H1 (cell line): ENCODE measurements around the gene BRD9. TPM values are rescaled to one million over a fixed set of nuclear protein-coding genes. Genes with fewer than 3 reads are reported as not detected.

Source experiments
- CTCF ChIA-PET: fragments of 300-600 bp; sonication (Branson Sonifier 250); formaldehyde crosslinking; loops from one replicate; lab custom pipeline; 2021; ENCODE audit not compliant: partially characterized antibody; lab: Charles Lee
- POLR2A ChIA-PET: fragments of 300-600 bp; sonication (Branson Sonifier 250); formaldehyde crosslinking; loops from one replicate; lab custom pipeline; 2021; ENCODE audit warnings: inconsistent platforms; ENCODE audit not compliant: partially characterized antibody; lab: Charles Lee
- DNase-seq, 2 experiments: peaks; one replicate each; pipeline versions ENCODE4 v3.0.0 to v3.0.0-alpha.2; 2010 to 2022; ENCODE audit warnings: low spot score in 2 of 2, low read depth in 1 of 2, mixed read lengths in 1 of 2
- FAIRE-seq: peaks from 2 replicates; lab custom pipeline; 2011; peaks lifted over from hg19 to GRCh38; lab: Jason Lieb, UNC
- H2AFZ ChIP-seq: 2 replicates; pipeline ENCODE4 v1.8.1; 2012; ENCODE audit warnings: low read length, inconsistent platforms
- H2AK5ac ChIP-seq: 2 replicates; pipeline ENCODE4 v1.6.1; 2013; ENCODE audit warnings: low read depth, low read length
- H2BK120ac ChIP-seq: replicated peaks from 2 replicates; pipeline ENCODE3; 2013; ENCODE audit warnings: low read depth, low read length, inconsistent platforms
- H2BK12ac ChIP-seq: 2 replicates; pipeline ENCODE4 v1.6.1; 2013; ENCODE audit warnings: low read depth, low read length
- H2BK15ac ChIP-seq: 2 replicates; pipeline ENCODE4 v1.6.1; 2013; ENCODE audit warnings: low read length
- H2BK20ac ChIP-seq: 2 replicates; pipeline ENCODE4 v1.6.1; 2013; ENCODE audit warnings: low read length
- H2BK5ac ChIP-seq: 2 replicates; pipeline ENCODE4 v1.6.1; 2013; ENCODE audit warnings: low read depth, low read length
- H3K14ac ChIP-seq: 2 replicates; pipeline ENCODE4 v1.6.1; 2013; ENCODE audit warnings: inconsistent platforms; ENCODE audit not compliant: insufficient read length
- H3K18ac ChIP-seq: 2 replicates; pipeline ENCODE4 v1.6.1; 2013; ENCODE audit warnings: low read length; ENCODE audit errors: extremely low read depth
- H3K23ac ChIP-seq: 2 replicates; pipeline ENCODE4 v1.6.1; 2013; ENCODE audit warnings: inconsistent platforms; ENCODE audit not compliant: insufficient read length
- H3K23me2 ChIP-seq: 2 replicates; pipeline ENCODE4 v1.6.1; 2013; ENCODE audit warnings: low read depth, low read length
- H3K27ac ChIP-seq: 2 replicates; pipeline ENCODE4 v1.6.1; 2011; ENCODE audit warnings: low read depth, low read length, inconsistent platforms
- H3K27me3 ChIP-seq, 4 experiments: replicated peaks in 1 of 4; 1 replicate in 1 of 4; 2 replicates in 3 of 4; pipeline versions ENCODE4 v1.6.1 to v1.8.1; 2011 to 2013; ENCODE audit warnings: low read length in 3 of 4, mild to moderate bottlenecking in 3 of 4, inconsistent platforms in 2 of 4, mixed read lengths in 2 of 4, moderate library complexity in 1 of 4; ENCODE audit not compliant: control insufficient read depth in 3 of 4, insufficient read depth in 3 of 4; ENCODE audit errors: extremely low read depth in 1 of 4
- H3K36me3 ChIP-seq, 4 experiments: 2 replicates each; pipeline versions ENCODE4 v1.6.1 to v1.8.1; 2011 to 2013; ENCODE audit warnings: mild to moderate bottlenecking in 4 of 4, low read length in 3 of 4, moderate library complexity in 2 of 4, control low read depth in 1 of 4, inconsistent platforms in 1 of 4; ENCODE audit not compliant: insufficient read depth in 4 of 4, control insufficient read depth in 2 of 4
- H3K4ac ChIP-seq: replicated peaks from 2 replicates; pipeline ENCODE3; 2013; ENCODE audit warnings: low read length, low read depth, mixed read lengths, inconsistent platforms; ENCODE audit not compliant: insufficient read length
- H3K4me1 ChIP-seq, 4 experiments: replicated peaks in 1 of 4; 1 replicate in 1 of 4; 2 replicates in 3 of 4; pipeline versions ENCODE4 v1.6.1 to v1.8.1; 2011 to 2013; ENCODE audit warnings: low read length in 3 of 4, inconsistent platforms in 2 of 4, mixed read lengths in 1 of 4; ENCODE audit not compliant: insufficient read depth in 4 of 4, control insufficient read depth in 3 of 4
- H3K4me2 ChIP-seq, 2 experiments: 2 replicates each; pipeline versions ENCODE4 v1.6.1 to v1.8.1; 2011 to 2013; ENCODE audit warnings: low read depth in 2 of 2, low read length in 2 of 2, control low read depth in 1 of 2, inconsistent platforms in 1 of 2, mild to moderate bottlenecking in 1 of 2; ENCODE audit not compliant: insufficient read depth in 1 of 2
- H3K4me3 ChIP-seq, 4 experiments: fragments of 200-600, 300-600 bp in 1 of 4; sonication (generic), shearing (Covaris generic), sonication (Bioruptor Twin) in 1 of 4; 2 replicates each; pipeline versions ENCODE4 v1.5.1 to v1.8.1; 2011 to 2016; ENCODE audit warnings: low read length in 4 of 4, low read depth in 3 of 4, control low read depth in 2 of 4, inconsistent platforms in 2 of 4, mild to moderate bottlenecking in 2 of 4, mixed read lengths in 1 of 4, moderate library complexity in 1 of 4; ENCODE audit not compliant: insufficient read depth in 2 of 4; ENCODE audit errors: extremely low read depth in 1 of 4
- H3K56ac ChIP-seq: replicated peaks from 2 replicates; pipeline ENCODE3; 2013; ENCODE audit warnings: low read depth, mild to moderate bottlenecking, mixed read lengths, low read length, inconsistent platforms; ENCODE audit not compliant: insufficient read length
- H3K79me1 ChIP-seq: 2 replicates; pipeline ENCODE4 v1.6.1; 2013; ENCODE audit warnings: low read depth, low read length, control low read depth
- H3K79me2 ChIP-seq, 2 experiments: 2 replicates each; pipeline versions ENCODE4 v1.6.1 to v1.8.1; 2012 to 2013; ENCODE audit warnings: low read length in 2 of 2, mild to moderate bottlenecking in 2 of 2, inconsistent platforms in 1 of 2; ENCODE audit not compliant: insufficient read depth in 2 of 2, control insufficient read depth in 1 of 2
- H3K9ac ChIP-seq, 4 experiments: replicated peaks in 1 of 4; 1 replicate in 1 of 4; 2 replicates in 3 of 4; pipeline versions ENCODE4 v1.6.1 to v1.8.1; 2011 to 2013; ENCODE audit warnings: low read depth in 3 of 4, low read length in 3 of 4, control low read depth in 2 of 4, mild to moderate bottlenecking in 2 of 4, moderate library complexity in 2 of 4, inconsistent platforms in 1 of 4; ENCODE audit errors: extremely low read depth in 1 of 4
- H3K9me3 ChIP-seq, 2 experiments: 2 replicates each; pipeline versions ENCODE4 v1.6.1 to v1.8.1; 2012 to 2013; ENCODE audit warnings: mild to moderate bottlenecking in 2 of 2, moderate library complexity in 2 of 2, control low read depth in 1 of 2, inconsistent platforms in 1 of 2, low read depth in 1 of 2, low read length in 1 of 2, mixed read lengths in 1 of 2; ENCODE audit not compliant: insufficient read depth in 2 of 2
- H4K20me1 ChIP-seq, 2 experiments: replicated peaks in 1 of 2; 2 replicates each; pipeline versions ENCODE3 to v1.8.1; 2011 to 2013; ENCODE audit warnings: inconsistent platforms in 2 of 2, low read length in 2 of 2, mild to moderate bottlenecking in 1 of 2; ENCODE audit not compliant: insufficient read depth in 2 of 2, control insufficient read depth in 1 of 2
- H4K5ac ChIP-seq: 2 replicates; pipeline ENCODE4 v1.6.1; 2013; ENCODE audit warnings: low read length, low read depth, mixed read lengths, inconsistent platforms; ENCODE audit not compliant: insufficient read length
- H4K8ac ChIP-seq: 2 replicates; pipeline ENCODE4 v1.8.0; 2013; ENCODE audit warnings: mild to moderate bottlenecking, moderate library complexity, low read length, inconsistent platforms; ENCODE audit not compliant: insufficient read depth; ENCODE audit errors: extremely low read depth
- H4K91ac ChIP-seq: replicated peaks from 2 replicates; pipeline ENCODE3; 2013; ENCODE audit warnings: low read length, mixed read lengths, inconsistent platforms; ENCODE audit not compliant: insufficient read length
- CBX5 ChIP-seq: fragments of 300-800, 300-1000 bp; sonication (generic); IDR thresholded peaks from 2 replicates; pipeline ENCODE4 v1.7.1; 2016; ENCODE audit warnings: antibody characterized with exemption, low read length, low read depth
- JUND ChIP-seq: IDR thresholded peaks from 2 replicates; pipeline ENCODE4 v1.6.1; 2011; ENCODE audit warnings: mild to moderate bottlenecking, improper control_type of control experiment, low read length
- KDM1A ChIP-seq: fragments of 200-600, 300-600 bp; sonication (generic); IDR thresholded peaks from 2 replicates; pipeline ENCODE4 v1.7.1; 2016; ENCODE audit warnings: mild to moderate bottlenecking, low read length, borderline replicate concordance
- MAX ChIP-seq: IDR thresholded peaks from 2 replicates; pipeline ENCODE4 v1.6.1; 2012; ENCODE audit warnings: inconsistent platforms
- NRF1 ChIP-seq: IDR thresholded peaks from 2 replicates; pipeline ENCODE4 v1.6.1; 2011; ENCODE audit warnings: mild to moderate bottlenecking, low read depth, low read length, improper control_type of control experiment
- PHF8 ChIP-seq: fragments of 200-600 bp; sonication (generic); conservative IDR thresholded peaks from 2 replicates; pipeline ENCODE4 v1.7.1; 2012; ENCODE audit warnings: low read depth, mild to moderate bottlenecking, inconsistent platforms, low read length, moderate library complexity
- SP4 ChIP-seq: IDR thresholded peaks from 2 replicates; pipeline ENCODE4 v1.6.1; 2012; ENCODE audit warnings: low read length, inconsistent platforms
- TBP ChIP-seq: IDR thresholded peaks from 2 replicates; pipeline ENCODE4 v1.6.1; 2011; ENCODE audit warnings: low read depth, low read length, improper control_type of control experiment
- WGBS, 2 experiments: shearing (Covaris generic) in 1 of 2; methylation state at CpG; one replicate each; pipeline versions ENCODE4 v1.1.6 to v1.1.7; 2013 to 2015; ENCODE audit warnings: low lambda C conversion rate in 2 of 2, mixed read lengths in 2 of 2, inconsistent platforms in 1 of 2, low coverage in 1 of 2, missing lambda C conversion rate in 1 of 2; ENCODE audit not compliant: insufficient replicate concordance in 2 of 2, insufficient coverage in 1 of 2, insufficient read length in 1 of 2; ENCODE audit errors: extremely low coverage in 1 of 2, missing lambda C conversion rate in 1 of 2; 5-methylcytosine and 5-hydroxymethylcytosine counted together
- polyA plus RNA-seq, 7 experiments: library from polyadenylated mRNA; depleted of rRNA in 3 of 7; stranded (reverse) in 5 of 7; unstranded in 2 of 7; fragments of >200 nt in 5 of 7; fragments of 200-250 nt in 2 of 7; gene quantifications; 1 replicate in 5 of 7; 2 replicates in 1 of 7; 4 replicates in 1 of 7; pipeline versions ENCODE4 v1.2.1 to v1.2.3, GENCODE V29; 2011 to 2013; ENCODE audit warnings: missing spikeins in 2 of 7, mixed read lengths in 2 of 7
- total RNA-seq: library from RNA; stranded (reverse); fragmentation: NEBNext Ultra II Directional; extraction: Animal tissue kit (Norgen Biotek cat#: 25700); gene quantifications from 2 replicates; pipeline ENCODE4 v1.2.1, GENCODE V29; 2021
- TF ChIP-seq, protein P1 (sequence below), 3 experiments: IDR thresholded peaks; 1 replicate in 2 of 3; 2 replicates in 1 of 3; pipeline versions ENCODE4 v1.5.1 to v1.6.1; 2011; ENCODE audit warnings: low read length in 3 of 3, mild to moderate bottlenecking in 3 of 3, inconsistent platforms in 2 of 3, low read depth in 1 of 3, moderate library complexity in 1 of 3; ENCODE audit not compliant: insufficient read depth in 1 of 3; ENCODE audit errors: control extremely low read depth in 1 of 3

Gene BRD9
- total and polyA plus RNA-seq, 2 of the 8 experiments (the other 6 are each of a cell fraction or from before 2014, with no cell fraction given), result 9.3 to 49.4 TPM

DNA sequence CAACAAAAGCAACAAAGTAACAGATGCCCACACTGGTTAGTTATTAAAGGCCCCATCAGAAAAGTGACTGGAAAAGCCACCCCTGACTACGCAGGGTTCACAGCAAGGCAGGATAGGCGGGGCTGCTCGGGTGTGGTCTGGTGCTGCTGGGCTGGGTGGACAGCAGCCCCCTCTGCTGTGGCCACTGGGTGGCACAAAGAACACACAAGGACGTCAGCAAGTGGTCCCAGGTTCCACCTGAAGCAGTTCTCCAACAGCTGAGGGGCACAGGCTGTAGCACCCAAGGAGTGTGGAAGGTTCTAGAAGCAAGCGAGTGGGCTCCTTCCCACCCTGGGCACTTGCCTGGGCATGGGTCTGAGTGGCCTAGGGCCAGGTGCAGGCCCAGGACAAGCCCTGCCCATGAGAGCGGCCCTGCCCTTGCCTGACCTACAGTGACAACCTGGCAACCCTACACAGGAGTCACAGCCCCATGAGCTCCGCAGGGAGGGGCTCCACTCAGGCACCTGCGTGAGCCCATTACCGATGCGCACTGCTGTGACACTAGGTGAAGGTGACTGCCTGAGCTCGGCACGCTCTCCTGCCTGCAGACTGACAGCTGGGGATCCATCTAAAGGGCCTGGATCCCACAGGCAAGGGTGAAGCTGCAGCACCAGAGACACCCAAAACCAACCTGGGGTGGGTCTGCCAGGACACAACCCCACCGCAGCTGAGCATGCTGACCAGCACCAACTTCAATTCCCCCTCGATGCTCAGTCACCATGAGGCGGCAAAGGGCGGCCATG is 8.1 kb downstream of the BRD9 start:
- no peak overlapping the region for H3K9ac ChIP-seq
- H2AK5ac ChIP-seq, result no peak overlapping the region
- H4K20me1 ChIP-seq, result peaks cover 24 to 41% of the 10 kb centered on the region in 2 experiments
- H3K23ac ChIP-seq, result no peak overlapping the region
- H3K79me2 ChIP-seq, result peaks cover 0 to 55% of the 10 kb centered on the region in 2 experiments; a peak in 3 of 4 replicates
- no peak overlapping the region for H3K4me3 ChIP-seq
- no peak overlapping the region for H4K5ac ChIP-seq
- no peak overlapping the region for H4K91ac ChIP-seq
- no peak overlapping the region for H3K18ac ChIP-seq
- no peak overlapping the region for H3K56ac ChIP-seq
- H2BK120ac ChIP-seq, result no peak overlapping the region
- H2BK5ac ChIP-seq, result no peak overlapping the region; the same call in 1 of the 2 replicates
- H2BK20ac ChIP-seq, result no peak overlapping the region
- H3K4me1 ChIP-seq, result no peaks in the 10 kb centered on the region
- no peak overlapping the region for H3K4me2 ChIP-seq
- no peak overlapping the region for H2AFZ ChIP-seq
- WGBS, 2 experiments, result 89% methylated on average over 16 of the region's 16 CpGs; no CpG with 5 or more reads in 1 of the 2 experiments
- peaks cover 5% of the 10 kb centered on the region; the same call in 1 of the 2 replicates for H3K23me2 ChIP-seq
- H3K4ac ChIP-seq, result no peak overlapping the region
- no peak overlapping the region for H3K27ac ChIP-seq
- POLR2A ChIA-PET, result interaction anchor here (1.1 to 2.5 kb wide), 8 partner anchors 8 to 36 kb away, joined by 3 to 10 read pairs (median 4); partner anchors contain the start of genes BRD9 and TRIP13
- peaks cover 24% of the 10 kb centered on the region for H3K79me1 ChIP-seq
- peaks cover 44 to 87% (median 85%) of the 10 kb centered on the region in 4 experiments for H3K36me3 ChIP-seq
- no peak overlapping the region for H3K14ac ChIP-seq
- TF ChIP-seq NRF1, result no peak
- TF ChIP-seq, protein P1, sequence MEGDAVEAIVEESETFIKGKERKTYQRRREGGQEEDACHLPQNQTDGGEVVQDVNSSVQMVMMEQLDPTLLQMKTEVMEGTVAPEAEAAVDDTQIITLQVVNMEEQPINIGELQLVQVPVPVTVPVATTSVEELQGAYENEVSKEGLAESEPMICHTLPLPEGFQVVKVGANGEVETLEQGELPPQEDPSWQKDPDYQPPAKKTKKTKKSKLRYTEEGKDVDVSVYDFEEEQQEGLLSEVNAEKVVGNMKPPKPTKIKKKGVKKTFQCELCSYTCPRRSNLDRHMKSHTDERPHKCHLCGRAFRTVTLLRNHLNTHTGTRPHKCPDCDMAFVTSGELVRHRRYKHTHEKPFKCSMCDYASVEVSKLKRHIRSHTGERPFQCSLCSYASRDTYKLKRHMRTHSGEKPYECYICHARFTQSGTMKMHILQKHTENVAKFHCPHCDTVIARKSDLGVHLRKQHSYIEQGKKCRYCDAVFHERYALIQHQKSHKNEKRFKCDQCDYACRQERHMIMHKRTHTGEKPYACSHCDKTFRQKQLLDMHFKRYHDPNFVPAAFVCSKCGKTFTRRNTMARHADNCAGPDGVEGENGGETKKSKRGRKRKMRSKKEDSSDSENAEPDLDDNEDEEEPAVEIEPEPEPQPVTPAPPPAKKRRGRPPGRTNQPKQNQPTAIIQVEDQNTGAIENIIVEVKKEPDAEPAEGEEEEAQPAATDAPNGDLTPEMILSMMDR (IDR thresholded peaks at IDR 0.05; ENCODE audit: control extremely low read depth in 1 of 3, insufficient read depth in 1 of 3, low read depth in 1 of 3, low read length in 3 of 3), result no peak
- no peak for TF ChIP-seq TBP
- no peak for TF ChIP-seq MAX
- no peak for TF ChIP-seq PHF8
- no peak for TF ChIP-seq JUND
- no peak for TF ChIP-seq SP4
- TF ChIP-seq KDM1A, result no peak
- no peak for TF ChIP-seq CBX5
- no peak overlapping the region for H2BK12ac ChIP-seq
- H2BK15ac ChIP-seq, result no peak overlapping the region
- FAIRE-seq, result no peak
- H3K27me3 ChIP-seq, result no peaks in the 10 kb centered on the region; a peak in 1 of 7 replicates
- no peak overlapping the region for H4K8ac ChIP-seq
- CTCF ChIA-PET, result interaction anchor here (0.6 to 1.2 kb wide), 2 partner anchors 18 to 669 kb away, joined by 3 to 4 read pairs; no protein-coding TSS in a partner anchor
- no peaks in the 10 kb centered on the region; a peak in 1 of 4 replicates for H3K9me3 ChIP-seq
- DNase-seq, result no peak
